Fibroblast of the aortic adventitia (primary cell): ENCODE data around the gene DNAJC5. TPM values are rescaled to one million over a fixed set of nuclear protein-coding genes. Genes with fewer than 3 reads are reported as not detected.
"Not testable (repeated sequence)": the region's sequence is repeated elsewhere in the genome, so short reads cannot be mapped to it uniquely, and the experiment has no call there.

Experiments
- DNase-seq: peaks from one replicate; pipeline ENCODE4 v3.0.0-alpha.2; 2010; ENCODE audit warnings: low read depth
- H3K4me3 ChIP-seq: 2 replicates; pipeline ENCODE4 v1.5.1; 2011; ENCODE audit warnings: low read depth, mild to moderate bottlenecking, control low read depth, low read length, moderate library complexity
- CTCF ChIP-seq: IDR thresholded peaks from 2 replicates; pipeline ENCODE4 v1.5.1; 2011; ENCODE audit warnings: mild to moderate bottlenecking, low read length, control low read depth, inconsistent platforms; ENCODE audit not compliant: insufficient read depth
- total RNA-seq: library from RNA; depleted of rRNA; stranded (reverse); fragments of >200 nt; gene quantifications from 2 replicates; pipeline ENCODE4 v1.2.3, GENCODE V29; 2012; ENCODE audit warnings: low replicate concordance

DNAJC5 gene
- total RNA-seq, 1 donor = 33.9 TPM

- DNase-seq = peak; percentile 37
- no peak overlapping the region for H3K4me3 ChIP-seq
- no peak for TF ChIP-seq CTCF
Measured at GRCh38 chr20:63974402-63975200, 79.7 kb downstream of the DNAJC5 start.

DNA sequence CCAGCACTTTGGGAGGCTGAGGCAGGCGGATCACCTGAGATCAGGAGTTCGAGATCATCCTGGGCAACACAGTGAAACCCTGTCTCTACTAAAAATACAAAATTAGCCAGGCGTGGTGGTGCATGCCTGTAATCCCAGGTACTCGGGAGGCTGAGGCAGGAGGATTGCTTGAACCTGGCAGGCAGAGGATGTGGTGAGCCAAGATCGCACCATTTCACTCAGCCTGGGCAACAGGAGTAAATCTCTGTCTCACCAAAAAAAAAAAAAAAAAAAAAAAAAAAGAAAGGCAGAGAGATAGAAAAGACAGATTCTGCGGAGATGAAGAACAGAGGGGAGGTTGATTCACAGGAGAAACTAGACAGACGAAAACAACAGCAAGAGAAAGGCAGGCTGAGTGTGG is 81.6 kb downstream of the DNAJC5 start:
- not testable (repeated sequence) for DNase-seq, H3K4me3 ChIP-seq

GRCh38 chr20:63976980-63977738 is 82.2 kb downstream of the DNAJC5 start:
- no peak for TF ChIP-seq CTCF
- H3K4me3 ChIP-seq = no peak overlapping the region
- DNase-seq = no peak

DNA sequence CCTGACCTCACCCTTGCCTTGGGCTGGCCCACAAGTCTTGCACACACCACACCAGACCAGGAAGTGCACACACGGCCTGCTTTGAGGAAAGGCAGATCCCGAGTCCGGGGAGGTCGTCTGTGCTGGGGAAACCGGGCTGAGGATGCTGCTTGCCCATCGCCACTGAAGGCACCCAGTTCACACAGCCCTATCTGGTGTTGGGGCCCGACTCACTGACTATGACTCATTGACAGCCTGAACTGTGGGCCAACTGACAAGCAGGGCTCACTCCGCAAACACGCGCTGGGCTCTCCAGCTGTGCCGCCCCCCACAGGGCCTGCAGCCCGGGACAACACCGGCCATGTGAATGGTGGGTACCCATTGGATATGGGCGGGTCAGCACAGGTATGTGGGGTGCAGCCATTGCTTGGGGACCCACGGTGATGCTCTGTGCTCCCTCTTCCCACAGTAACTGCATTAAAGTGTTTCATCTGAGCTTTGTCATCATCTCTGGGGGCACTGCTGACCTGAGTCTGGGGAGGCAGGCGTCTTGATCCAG is 82.9 kb downstream of the DNAJC5 start:
- no peak for TF ChIP-seq CTCF
- no peak overlapping the region for H3K4me3 ChIP-seq
- peak; percentile 51 for DNase-seq

DNA sequence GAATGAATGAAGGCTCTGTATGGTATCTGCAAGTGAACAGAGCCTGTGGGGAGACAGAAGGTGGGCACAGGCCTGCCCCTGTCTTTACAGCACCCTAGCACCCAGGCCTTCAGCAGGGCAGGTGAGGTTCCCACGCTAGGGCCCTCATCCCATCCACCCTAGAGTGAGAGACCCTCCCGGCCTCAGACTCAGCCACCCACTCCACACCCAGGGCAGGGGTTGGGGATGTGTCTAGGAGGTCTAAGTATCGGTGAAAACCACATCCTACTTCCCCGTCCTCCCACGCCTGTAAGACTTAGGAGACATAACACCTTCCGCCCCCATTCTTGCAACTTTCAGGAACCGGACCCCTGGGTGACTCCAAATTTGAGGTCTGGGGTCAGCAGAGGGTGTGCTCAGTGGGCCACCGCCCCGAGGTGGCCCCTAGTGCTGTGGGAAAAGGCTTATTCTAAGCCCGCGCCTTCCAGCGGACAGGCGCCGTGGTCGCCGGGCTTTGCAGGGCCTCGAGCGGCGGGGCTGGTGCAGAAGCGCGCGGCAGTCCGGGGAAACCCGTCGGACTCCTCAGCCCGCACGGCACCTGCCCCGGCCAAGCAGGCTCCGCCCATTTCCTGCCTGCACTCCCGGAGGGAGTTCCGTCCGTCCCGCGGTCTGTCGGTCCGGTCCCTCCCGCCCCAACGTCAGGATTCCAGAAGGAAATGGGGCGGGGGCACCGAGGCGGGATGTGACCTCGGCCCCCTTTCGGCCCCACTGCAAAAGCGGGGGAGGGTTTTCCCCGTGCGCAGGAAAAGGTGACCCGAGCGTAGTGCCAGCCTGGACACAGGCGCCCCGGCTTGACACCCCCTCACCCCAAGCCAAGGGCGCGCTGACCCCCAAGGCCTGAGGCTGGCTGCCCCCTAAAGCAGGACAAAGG is 83.6 kb downstream of the DNAJC5 start:
- no peak for DNase-seq

DNA sequence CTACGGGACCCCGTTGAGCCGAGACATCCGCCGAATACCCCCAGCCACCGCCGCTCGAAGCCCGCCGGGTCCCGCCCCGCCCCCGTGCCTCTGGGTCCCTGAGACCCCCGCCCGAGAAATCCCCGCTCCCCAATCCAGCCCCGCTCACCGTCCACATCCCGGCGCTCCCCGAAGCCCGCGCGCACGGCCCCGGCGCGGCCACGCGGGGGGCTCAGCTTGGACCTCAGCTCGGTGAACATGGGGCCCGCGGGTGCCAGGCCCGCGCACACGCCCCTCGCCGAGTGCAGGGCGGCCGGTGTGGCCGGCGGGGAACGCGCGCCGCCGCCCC is 84.3 kb downstream of the DNAJC5 start:
- no peak for DNase-seq
- TF ChIP-seq CTCF = no peak
- peak overlapping the region; percentile 56 for H3K4me3 ChIP-seq

More for the DNA sequence above, 83.6 kb downstream of the DNAJC5 start:
- no peak for TF ChIP-seq CTCF
- peak overlapping the region; percentile 56 for H3K4me3 ChIP-seq
